ENCODE measurements around the gene GLRX5. TPM values are rescaled to one million over a fixed set of nuclear protein-coding genes. Genes with fewer than 3 reads are reported as not detected.

GLRX5 gene
- total RNA-seq, 1 experiment from 2014 or later, result 58.0 TPM

- H3K27ac Mint-ChIP-seq (ENCODE audit: unreplicated experiment), result no peak overlapping the region
Observed at GRCh38 chr14:95540236-95540855, 5.5 kb downstream of the GLRX5 start.

GRCh38 chr14:95541346-95541745 lies 6.5 kb downstream of the GLRX5 start:
- H3K4me3 Mint-ChIP-seq (ENCODE audit: low read depth, unreplicated experiment), result no peak overlapping the region
- CTCF ChIA-PET, result no interaction called here

More at GRCh38 chr14:95540236-95540855, 5.5 kb downstream of the GLRX5 start:
- H3K36me3 Mint-ChIP-seq (ENCODE audit: insufficient read depth, unreplicated experiment), result peaks cover 10% of the 10 kb centered on the region
- no TSS peak for BruUV-seq (replicated peaks)
- TF ChIP-seq CTCF (IDR thresholded peaks at IDR 0.05; ENCODE audit: unreplicated experiment), result no peak
- DNase-seq, result no peak
- H3K4me1 Mint-ChIP-seq (ENCODE audit: low read depth, unreplicated experiment), result peaks cover 21% of the 10 kb centered on the region
- H3K4me3 Mint-ChIP-seq (ENCODE audit: low read depth, unreplicated experiment), result no peak overlapping the region
- intact Hi-C loops (cut with micrococcal nuclease; ENCODE audit: unreplicated experiment), result no loop called here
- no peaks in the 10 kb centered on the region for H3K27me3 Mint-ChIP-seq (ENCODE audit: unreplicated experiment)
- H3K9me3 Mint-ChIP-seq (ENCODE audit: low read depth, unreplicated experiment), result no peaks in the 10 kb centered on the region
- CTCF ChIA-PET, result no interaction called here

GRCh38 chr14:95541932-95542930 lies 7.4 kb downstream of the GLRX5 start:
- CTCF ChIA-PET, result no interaction called here
- H3K27ac Mint-ChIP-seq (ENCODE audit: unreplicated experiment), result no peak overlapping the region
- no peaks in the 10 kb centered on the region for H3K27me3 Mint-ChIP-seq (ENCODE audit: unreplicated experiment)
- peaks cover 10% of the 10 kb centered on the region for H3K36me3 Mint-ChIP-seq (ENCODE audit: insufficient read depth, unreplicated experiment)
- no peak overlapping the region for H3K4me3 Mint-ChIP-seq (ENCODE audit: low read depth, unreplicated experiment)
- BruUV-seq (replicated peaks), result no TSS peak
- H3K9me3 Mint-ChIP-seq (ENCODE audit: low read depth, unreplicated experiment), result no peaks in the 10 kb centered on the region
- H3K4me1 Mint-ChIP-seq (ENCODE audit: low read depth, unreplicated experiment), result peaks cover 19% of the 10 kb centered on the region
- no peak for DNase-seq
- TF ChIP-seq CTCF (IDR thresholded peaks at IDR 0.05; ENCODE audit: unreplicated experiment), result no peak
- intact Hi-C loops (cut with micrococcal nuclease; ENCODE audit: unreplicated experiment), result no loop called here

More at GRCh38 chr14:95541346-95541745, 6.5 kb downstream of the GLRX5 start:
- no peaks in the 10 kb centered on the region for H3K27me3 Mint-ChIP-seq (ENCODE audit: unreplicated experiment)
- H3K27ac Mint-ChIP-seq (ENCODE audit: unreplicated experiment), result no peak overlapping the region
- peaks cover 19% of the 10 kb centered on the region for H3K4me1 Mint-ChIP-seq (ENCODE audit: low read depth, unreplicated experiment)
- TF ChIP-seq CTCF (IDR thresholded peaks at IDR 0.05; ENCODE audit: unreplicated experiment), result no peak
- peaks cover 8% of the 10 kb centered on the region for H3K36me3 Mint-ChIP-seq (ENCODE audit: insufficient read depth, unreplicated experiment)
- intact Hi-C loops (cut with micrococcal nuclease; ENCODE audit: unreplicated experiment), result no loop called here
- no peak for DNase-seq
- no TSS peak for BruUV-seq (replicated peaks)
- no peaks in the 10 kb centered on the region for H3K9me3 Mint-ChIP-seq (ENCODE audit: low read depth, unreplicated experiment)

GRCh38 chr14:95543021-95543420 lies 8.2 kb downstream of the GLRX5 start:
- H3K4me3 Mint-ChIP-seq (ENCODE audit: low read depth, unreplicated experiment), result no peak overlapping the region
- H3K4me1 Mint-ChIP-seq (ENCODE audit: low read depth, unreplicated experiment), result peaks cover 21% of the 10 kb centered on the region
- CTCF ChIA-PET, result interaction anchor here (0.6 kb wide), 1 partner anchor 120 kb away, joined by 3 read pairs; no protein-coding TSS in a partner anchor
- intact Hi-C loops (cut with micrococcal nuclease; ENCODE audit: unreplicated experiment), result no loop called here
- DNase-seq, result no peak
- TF ChIP-seq CTCF (IDR thresholded peaks at IDR 0.05; ENCODE audit: unreplicated experiment), result no peak
- no peak overlapping the region for H3K27ac Mint-ChIP-seq (ENCODE audit: unreplicated experiment)
- peaks cover 10% of the 10 kb centered on the region for H3K36me3 Mint-ChIP-seq (ENCODE audit: insufficient read depth, unreplicated experiment)
- no peaks in the 10 kb centered on the region for H3K9me3 Mint-ChIP-seq (ENCODE audit: low read depth, unreplicated experiment)
- BruUV-seq (replicated peaks), result no TSS peak
- no peaks in the 10 kb centered on the region for H3K27me3 Mint-ChIP-seq (ENCODE audit: unreplicated experiment)

All from Calu3 (cell line).